GM12892 (cell line): ENCODE data around the gene PROC.

Experiments
- DNase-seq: peaks from one replicate; pipeline ENCODE4 v3.0.0; 2011; ENCODE audit not compliant: insufficient read length
- FAIRE-seq: peaks from 2 replicates; lab custom pipeline; 2011; peaks lifted over from hg19 to GRCh38; lab: Jason Lieb, UNC
- POLR2A ChIP-seq: IDR thresholded peaks from 2 replicates; pipeline ENCODE4 v1.6.1; 2011; ENCODE audit warnings: low read depth, low read length, control low read depth
- POLR2AphosphoS5 ChIP-seq: IDR thresholded peaks from 2 replicates; pipeline ENCODE4 v1.6.1; 2011; ENCODE audit warnings: low read depth, low read length, control low read depth
- TAF1 ChIP-seq: IDR thresholded peaks from 2 replicates; pipeline ENCODE4 v1.6.1; 2011; ENCODE audit warnings: low read depth, mild to moderate bottlenecking, control low read depth, low read length, borderline replicate concordance

The PROC gene

GRCh38 chr2:127427376-127428056, 9.3 kb downstream of the PROC start:
- FAIRE-seq (no peak), DNase-seq (no peak)
- TF ChIP-seq POLR2A (no peak), TAF1 (no peak), POLR2AphosphoS5 (no peak)

- FAIRE-seq (no peak), DNase-seq (no peak)
- TF ChIP-seq POLR2AphosphoS5 (no peak), TAF1 (no peak), POLR2A (no peak)
Measured at GRCh38 chr2:127428057-127428814, 10.0 kb downstream of the PROC start.

- no peak for DNase-seq
- TF ChIP-seq TAF1 (no peak), POLR2AphosphoS5 (no peak), POLR2A (no peak)
- no peak for FAIRE-seq
Measured at GRCh38 chr2:127428815-127429109, 10.5 kb downstream of the PROC start.

DNA sequence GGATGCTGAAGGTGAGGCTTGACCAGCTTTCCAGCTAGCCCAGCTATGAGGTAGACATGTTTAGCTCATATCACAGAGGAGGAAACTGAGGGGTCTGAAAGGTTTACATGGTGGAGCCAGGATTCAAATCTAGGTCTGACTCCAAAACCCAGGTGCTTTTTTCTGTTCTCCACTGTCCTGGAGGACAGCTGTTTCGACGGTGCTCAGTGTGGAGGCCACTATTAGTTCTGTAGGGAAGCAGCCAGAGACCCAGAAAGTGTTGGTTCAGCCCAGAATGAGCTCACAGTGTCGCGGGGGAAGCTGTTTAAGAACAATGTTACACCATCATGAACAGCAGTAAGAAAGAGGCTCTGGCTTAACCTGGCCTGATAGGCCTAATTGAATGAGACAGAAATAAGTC, 11.1 kb downstream of the PROC start:
- TF ChIP-seq POLR2AphosphoS5, result no peak
- TF ChIP-seq TAF1, result no peak
- no peak for TF ChIP-seq POLR2A
- DNase-seq, result no peak
- FAIRE-seq, result no peak

- no peak for DNase-seq
- FAIRE-seq, result no peak
- TF ChIP-seq POLR2AphosphoS5, result no peak
- TF ChIP-seq TAF1, result no peak
- no peak for TF ChIP-seq POLR2A
Measured at GRCh38 chr2:127429844-127430425, 11.7 kb downstream of the PROC start.

- DNase-seq (no peak), FAIRE-seq (no peak)
- TF ChIP-seq POLR2AphosphoS5 (no peak), TAF1 (no peak), POLR2A (no peak)
Measured at GRCh38 chr2:127431408-127432023, 13.3 kb downstream of the PROC start.

DNA sequence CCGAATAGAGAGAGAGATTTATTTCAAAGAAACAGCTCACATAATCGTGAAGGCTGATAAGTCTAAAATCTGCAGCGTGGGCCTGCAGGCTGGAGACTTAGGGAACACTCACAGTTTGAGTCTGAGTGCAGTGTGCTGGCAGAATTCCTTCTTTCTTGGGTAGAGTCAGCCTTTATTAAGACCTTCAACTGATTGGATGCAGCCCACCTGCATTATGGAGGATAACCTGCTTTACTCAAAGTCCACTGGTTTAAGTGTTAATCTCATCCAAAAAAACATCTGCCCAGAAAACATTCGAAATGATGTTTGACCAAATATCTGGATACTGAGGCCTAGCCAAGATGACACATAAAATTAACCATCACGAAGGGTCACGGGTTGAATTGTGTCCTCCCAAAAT, 16.3 kb downstream of the PROC start:
- FAIRE-seq (no peak), DNase-seq (no peak)
- TF ChIP-seq POLR2A (no peak), TAF1 (no peak), POLR2AphosphoS5 (no peak)

GRCh38 chr2:127437056-127437455, 18.8 kb downstream of the PROC start:
- TF ChIP-seq POLR2A (no peak), POLR2AphosphoS5 (no peak), TAF1 (no peak)
- FAIRE-seq (no peak), DNase-seq (no peak)

DNA sequence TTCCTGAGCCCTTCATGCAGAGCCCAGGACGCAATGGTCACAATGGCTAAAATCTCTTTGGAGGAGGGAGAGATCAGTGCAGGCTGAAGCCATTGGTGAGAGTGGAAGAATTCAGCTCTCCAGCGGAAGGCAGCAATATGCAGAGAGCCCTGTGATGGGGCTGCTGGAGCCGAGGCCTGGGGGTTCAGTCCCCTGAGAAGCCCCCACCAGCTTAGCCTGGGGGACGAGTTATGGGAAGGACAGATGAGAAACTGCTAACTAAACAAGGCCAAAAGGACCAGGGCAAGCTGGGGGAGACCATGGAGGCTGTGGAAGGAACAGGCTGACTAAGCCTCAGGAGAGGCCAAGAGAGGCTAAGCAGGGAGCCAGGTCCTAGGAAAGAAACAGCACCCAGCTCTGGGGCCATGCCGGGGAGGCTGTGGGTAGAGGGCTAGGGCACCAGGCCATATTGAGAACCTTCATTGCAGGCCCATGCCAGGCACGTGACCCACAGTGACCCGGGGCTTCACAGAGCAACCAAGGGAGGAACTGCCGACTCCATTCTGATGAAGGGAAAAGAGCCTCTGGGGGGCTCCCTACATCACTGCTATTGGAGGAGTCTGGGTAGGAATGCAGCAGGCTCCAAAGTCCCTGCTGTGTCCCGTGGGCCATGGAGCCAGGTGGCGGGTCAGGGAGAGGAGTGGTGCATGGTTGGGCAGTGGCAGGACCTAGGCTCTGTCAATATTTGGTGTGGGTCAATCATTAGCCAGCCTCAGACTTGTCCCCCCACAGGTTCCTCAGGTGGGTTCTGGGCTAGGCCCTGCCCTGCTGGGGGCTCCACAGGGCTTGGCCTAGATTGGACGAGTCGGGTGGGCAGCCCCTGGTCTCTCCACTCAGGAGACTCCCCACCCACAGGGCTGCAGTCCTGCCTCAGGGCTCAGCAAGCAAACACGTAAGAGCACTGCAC, 19.8 kb downstream of the PROC start:
- FAIRE-seq, result no peak
- TF ChIP-seq POLR2A, result no peak
- no peak for TF ChIP-seq POLR2AphosphoS5
- TF ChIP-seq TAF1, result no peak

DNA sequence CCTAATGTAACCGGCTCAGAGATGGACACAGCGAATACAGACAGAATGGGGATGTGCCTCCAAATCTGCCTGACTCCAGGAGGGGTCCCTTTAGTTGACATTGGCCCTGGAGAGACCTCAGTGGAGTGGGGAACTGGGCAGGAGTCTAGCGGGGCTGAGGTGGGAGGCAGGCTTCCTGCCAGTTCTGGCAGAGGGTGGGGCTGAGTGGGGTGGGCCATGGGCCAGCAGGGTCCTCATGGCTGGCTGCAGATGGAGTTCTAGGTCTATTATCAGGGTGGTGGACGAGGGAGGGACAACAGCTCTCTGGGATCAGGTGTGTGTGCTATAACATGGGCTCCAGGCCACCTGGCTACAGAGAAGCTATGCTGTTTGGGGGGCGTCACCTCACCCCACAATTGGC, 21.1 kb downstream of the PROC start:
- FAIRE-seq (no peak), DNase-seq (no peak)
- TF ChIP-seq TAF1, result no peak
- no peak for TF ChIP-seq POLR2AphosphoS5
- no peak for TF ChIP-seq POLR2A

More for the DNA sequence above, 19.8 kb downstream of the PROC start:
- no peak for DNase-seq
